WTC11 (cell line): ENCODE measurements around the gene STAMBPL1.

Experiments
- NR1H2 ChIP-seq: sonication (generic); formaldehyde crosslinking; IDR thresholded peaks from 2 replicates; pipeline ENCODE4 v1.9.0; 2021; ENCODE audit warnings: mild to moderate bottlenecking, moderate library complexity, missing genetic modification reagents
- TF ChIP-seq, protein P1 (sequence below): fragments of 200-600 bp; IDR thresholded peaks from 2 replicates; pipeline ENCODE4 v1.8.0; 2022; ENCODE audit warnings: antibody characterized with exemption

DNA sequence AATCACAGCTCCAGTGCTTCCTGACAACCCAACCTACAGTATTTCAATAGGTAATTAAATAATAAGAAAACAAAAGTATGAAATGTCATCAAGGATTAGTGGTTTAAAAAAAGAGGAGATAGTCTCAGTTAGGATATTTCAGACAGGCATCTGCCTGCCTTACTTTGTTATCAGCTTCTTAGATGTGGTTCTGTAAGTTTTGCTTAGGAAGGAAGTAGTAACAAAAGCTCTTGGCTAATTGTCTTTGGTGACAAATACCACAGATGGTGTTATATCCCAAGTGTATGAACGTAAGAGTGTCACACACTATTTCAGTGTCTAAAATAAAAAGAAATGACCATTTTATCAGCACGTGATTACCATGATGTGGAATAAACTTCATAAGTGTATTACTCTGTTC lies 82.3 kb downstream of the STAMBPL1 start:
- TF ChIP-seq, protein P1, sequence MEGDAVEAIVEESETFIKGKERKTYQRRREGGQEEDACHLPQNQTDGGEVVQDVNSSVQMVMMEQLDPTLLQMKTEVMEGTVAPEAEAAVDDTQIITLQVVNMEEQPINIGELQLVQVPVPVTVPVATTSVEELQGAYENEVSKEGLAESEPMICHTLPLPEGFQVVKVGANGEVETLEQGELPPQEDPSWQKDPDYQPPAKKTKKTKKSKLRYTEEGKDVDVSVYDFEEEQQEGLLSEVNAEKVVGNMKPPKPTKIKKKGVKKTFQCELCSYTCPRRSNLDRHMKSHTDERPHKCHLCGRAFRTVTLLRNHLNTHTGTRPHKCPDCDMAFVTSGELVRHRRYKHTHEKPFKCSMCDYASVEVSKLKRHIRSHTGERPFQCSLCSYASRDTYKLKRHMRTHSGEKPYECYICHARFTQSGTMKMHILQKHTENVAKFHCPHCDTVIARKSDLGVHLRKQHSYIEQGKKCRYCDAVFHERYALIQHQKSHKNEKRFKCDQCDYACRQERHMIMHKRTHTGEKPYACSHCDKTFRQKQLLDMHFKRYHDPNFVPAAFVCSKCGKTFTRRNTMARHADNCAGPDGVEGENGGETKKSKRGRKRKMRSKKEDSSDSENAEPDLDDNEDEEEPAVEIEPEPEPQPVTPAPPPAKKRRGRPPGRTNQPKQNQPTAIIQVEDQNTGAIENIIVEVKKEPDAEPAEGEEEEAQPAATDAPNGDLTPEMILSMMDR, result no peak
- TF ChIP-seq NR1H2 (CRISPR knock-in tag), result no peak
